Activated CD8-positive, alpha-beta memory T cell treated with anti-CD3 and anti-CD28 coated beads for 1 hour (primary cell): ENCODE measurements around the gene ICOSLG.
"Not testable (repeated sequence)": the region's sequence is repeated elsewhere in the genome, so short reads cannot be mapped to it uniquely, and the experiment has no call there.

Source experiments
- DNase-seq, 2 donors: peaks; one replicate each; pipeline ENCODE4 v3.0.0-alpha.2; 2020; ENCODE audit warnings: low read depth in 1 of 2; ENCODE audit errors: extremely low read depth in 1 of 2

The ICOSLG gene

DNA sequence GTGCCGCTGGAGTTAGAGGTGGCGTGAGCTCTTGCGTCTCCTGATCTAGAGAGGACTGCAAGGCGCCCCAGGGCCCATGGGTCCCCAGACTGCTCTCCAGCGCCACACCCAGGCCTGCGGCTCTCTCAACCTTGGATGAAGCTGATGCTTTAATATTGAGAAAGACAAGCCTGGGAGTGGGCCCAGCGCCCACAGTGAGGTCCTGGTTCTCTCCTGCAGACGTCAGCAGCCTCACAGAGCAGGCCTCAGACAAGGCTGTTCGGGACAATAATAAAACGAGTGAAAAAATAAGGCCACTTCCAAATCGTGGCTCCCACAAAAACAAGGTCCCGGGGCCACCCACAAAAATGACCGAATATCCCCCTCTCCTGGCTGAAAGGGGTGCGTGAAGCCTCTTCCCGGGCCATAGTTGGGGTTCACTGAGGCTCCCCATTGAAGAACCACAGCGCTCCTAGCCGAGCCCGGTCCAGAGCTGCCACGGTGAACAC is 27.0 kb upstream of the ICOSLG start:
- no peak for DNase-seq

DNA sequence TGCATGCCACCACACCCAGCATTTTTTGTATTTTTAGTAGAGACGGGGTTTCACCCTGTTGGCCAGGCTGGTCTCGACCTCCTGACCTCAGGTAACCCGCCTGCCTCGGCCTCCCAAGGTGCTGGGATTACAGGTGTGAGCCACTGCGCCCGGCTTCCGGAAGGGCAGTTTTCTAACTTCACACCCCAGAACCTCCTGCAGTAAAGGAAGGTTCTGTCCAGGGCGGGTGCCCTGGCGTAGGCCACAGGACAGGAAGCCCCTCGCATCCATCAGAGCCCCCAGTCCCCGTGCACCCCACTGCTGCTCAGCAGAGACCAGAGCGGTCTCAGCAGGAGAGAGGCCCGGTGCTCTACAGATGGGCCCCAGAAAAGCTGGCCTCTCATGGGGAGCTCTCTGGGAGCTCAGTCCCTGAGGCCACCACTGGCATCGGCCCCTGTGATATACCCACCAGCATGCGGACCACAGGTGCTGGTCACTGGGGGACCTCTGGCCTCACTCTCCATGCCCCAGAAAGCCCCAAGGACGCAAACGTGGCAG is 25.1 kb upstream of the ICOSLG start:
- no peak for DNase-seq

DNA sequence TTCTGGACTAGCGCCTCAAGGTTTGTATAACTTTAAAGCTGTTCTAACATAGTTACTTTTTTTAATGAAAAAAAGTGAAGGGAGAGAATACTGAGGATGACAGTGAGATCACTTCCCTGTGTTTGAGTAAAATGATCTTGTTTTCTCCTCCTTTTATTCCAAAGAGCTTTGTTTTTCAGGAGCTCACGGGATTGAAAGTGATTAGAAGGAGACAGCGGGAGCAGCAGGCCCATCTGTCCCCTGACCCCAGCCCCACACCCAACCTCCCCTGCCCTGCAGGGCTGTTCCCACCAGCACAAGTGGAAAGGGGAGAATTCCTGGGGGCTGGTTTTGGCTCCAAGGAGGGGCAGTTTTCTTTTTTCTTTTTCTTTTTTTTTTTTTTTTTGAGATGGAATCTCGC is 23.0 kb upstream of the ICOSLG start:
- DNase-seq: no peak

DNA sequence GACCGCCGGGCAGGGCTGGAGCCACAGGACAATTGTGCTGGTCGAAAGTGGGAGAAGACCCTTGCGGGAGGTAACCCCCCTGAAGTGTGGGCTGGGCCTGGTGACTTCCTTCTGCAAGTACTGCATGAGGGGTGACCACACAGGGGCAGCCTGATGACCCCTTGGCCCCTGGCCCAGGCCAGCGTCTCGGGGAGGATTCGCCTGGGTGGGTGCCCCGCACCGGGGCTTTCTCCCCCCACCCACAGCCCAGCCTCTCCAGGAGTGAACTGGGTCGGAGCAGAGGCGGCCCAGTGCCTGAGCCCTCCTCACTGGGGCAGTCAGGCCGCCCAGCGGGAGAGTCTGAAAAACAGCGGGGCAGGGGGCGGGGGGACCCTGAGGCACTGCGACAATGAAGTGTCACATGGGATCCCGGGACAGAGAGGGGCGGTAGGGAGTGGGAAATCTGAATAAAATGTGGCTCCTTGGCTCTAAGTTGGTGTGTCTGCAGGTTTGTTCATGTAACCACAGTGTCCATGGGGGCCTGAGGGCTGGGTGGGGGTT is 22.5 kb upstream of the ICOSLG start:
- DNase-seq: no peak

DNA sequence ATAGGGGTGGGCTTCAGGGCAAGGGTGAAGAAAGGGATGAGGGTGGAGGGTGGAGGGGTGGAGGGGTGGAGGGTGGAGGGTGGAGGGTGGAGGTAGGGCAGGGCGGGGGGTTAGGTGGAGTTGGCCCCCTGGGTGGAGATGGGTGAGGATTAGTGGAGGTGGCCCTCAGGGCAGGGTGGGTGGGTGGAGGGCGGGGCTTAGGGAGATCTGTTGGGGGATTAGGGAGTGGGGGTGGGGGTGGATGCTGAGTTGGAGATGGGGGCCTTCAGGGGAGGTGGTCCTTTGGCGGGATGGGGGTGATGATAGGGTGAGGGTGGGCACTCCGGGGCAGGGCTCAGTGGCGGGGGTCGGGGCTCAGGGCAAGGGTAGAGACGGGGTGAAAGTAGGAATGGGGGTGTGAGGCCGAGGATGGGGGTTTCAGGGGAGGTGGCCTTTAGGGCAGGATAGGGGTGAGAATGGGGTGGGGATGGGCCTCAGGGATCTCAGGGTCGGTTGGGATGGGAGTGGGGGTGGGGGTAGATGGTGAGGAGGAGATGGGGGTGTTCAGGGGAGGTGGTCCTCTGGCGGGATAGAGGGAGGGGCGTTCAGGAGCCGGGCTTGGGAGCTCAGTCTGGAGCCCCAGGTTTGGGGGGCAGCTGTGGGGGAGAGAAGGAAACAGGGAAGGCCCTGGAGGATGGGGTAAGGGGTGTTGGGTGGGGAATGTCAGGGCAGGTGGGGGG is 21.8 kb upstream of the ICOSLG start:
- no peak for DNase-seq

DNA sequence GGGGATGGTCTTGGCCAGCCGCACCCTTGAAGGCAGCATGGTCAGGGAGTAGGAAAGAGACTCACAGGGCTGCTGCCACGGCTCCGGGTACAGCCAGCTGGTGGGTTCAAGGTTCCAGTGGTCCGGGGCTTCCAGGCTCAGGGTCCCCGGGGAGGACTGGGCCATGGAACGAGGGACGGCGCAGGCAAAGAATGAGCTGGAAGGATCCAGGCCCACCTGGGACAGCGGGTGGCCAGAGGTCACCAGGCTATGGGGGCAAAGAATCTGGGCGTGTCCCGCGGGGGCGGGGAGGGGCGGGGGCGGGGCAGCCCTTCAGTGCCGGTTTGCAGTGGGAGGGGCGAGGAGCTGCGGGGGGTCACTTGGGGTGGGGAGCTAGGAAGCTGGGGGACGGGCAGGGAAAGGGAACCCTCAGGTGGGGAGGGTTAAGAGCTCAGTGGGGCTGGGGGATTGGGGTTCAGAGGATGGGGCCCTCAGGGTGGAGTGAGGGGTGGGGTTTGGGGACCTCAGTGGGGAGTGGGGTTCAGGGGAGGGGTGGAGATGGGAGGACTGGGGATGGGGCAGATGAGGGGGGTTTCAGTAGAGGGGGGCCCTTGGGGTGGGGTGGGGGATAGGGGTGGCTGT is 21.0 kb upstream of the ICOSLG start, which contains the start of gene DNMT3L:
Gene DNMT3L (minus strand): TSS at position 223 of the 621 bp plus-strand sequence. CDS start 638 bp downstream, outside the sequence.
- DNase-seq: no peak

DNA sequence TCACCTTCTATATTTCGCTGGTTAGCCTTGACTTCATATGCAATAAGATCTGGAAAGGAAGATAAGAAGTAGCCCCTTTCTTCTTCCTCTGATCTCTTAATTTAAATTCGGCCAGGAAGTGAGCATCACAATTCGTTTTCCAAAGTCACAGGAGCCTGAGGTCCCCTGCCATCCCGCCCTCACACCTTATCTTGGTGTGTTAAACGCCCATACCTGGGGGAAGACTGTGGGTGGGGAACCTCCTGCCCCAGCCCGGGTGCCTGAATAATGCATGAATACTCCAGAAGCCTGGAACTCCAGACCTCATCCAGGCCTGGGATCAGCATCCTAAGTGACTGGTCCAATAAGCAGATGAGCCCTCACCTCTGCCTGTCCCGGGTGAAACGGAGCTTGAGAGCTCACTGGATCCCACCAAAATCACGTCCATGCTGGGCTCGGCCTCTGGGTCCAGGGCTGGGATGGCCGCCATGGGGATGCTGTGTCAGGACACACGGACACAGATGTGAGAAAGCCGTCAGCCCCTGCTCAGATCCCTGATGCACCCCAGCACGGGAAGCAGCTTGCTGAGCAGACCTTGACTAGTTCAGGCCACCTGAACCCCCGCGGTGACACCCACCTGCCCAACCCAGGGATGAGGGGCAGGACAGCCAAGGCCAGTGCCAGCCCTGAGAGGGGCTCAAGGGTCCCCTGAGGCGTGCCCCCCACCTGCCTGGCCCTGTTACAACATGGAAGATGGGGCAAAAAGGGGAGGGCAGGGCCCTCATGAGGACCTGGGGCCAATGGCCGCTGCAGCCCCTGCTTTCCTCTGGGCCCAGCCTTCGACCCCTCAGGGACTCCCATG is 20.3 kb upstream of the ICOSLG start:
- DNase-seq: no peak

DNA sequence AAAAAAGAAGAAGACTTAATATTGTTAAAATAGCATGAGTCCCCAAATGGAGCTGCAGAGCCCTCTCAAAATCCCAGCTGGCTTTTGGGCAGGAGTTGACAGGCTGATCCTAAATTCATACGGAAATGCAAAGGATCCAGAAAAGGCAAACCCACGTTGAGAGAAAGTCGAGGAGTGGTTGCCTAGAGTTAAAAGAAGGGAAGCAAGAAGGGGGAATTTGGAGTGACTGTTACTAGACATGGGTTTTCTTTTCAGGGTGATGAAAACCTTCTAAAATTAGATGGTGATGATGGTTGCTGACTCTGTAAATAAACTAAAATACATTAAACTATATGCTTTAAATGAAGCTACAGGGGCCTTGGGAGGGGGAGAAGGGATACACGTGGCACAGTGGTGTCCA is 19.3 kb upstream of the ICOSLG start:
- no peak for DNase-seq

DNA sequence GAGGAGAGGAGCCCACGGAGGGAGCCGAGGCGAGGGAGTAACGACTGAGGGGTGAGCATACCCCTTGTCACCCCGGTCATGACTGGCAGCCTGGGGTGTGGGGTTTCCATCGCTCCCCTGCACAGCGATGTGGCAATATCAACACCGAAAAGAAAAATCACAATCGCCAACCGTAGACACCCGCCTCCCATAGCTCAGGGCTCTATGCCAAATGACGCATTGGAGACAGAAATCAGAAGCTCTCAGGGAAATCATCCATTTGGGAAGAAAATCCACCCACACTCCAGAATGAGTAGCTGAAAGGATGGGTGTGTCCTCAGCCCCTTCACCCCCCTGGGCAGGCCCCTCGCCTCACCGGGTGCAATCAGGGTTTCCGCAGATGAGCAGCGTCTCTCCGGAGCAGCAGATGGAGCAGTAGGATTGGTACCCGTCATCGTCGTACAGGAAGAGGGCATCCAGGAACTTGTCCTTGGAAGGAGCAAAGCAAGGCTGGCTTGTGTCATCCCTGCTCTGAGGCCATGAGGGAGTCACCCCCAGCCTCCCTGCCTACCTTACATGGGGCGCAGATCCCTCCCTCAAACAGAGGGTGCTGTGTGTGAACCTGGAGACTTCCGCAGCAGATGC is 18.5 kb upstream of the ICOSLG start:
- DNase-seq: no peak

DNA sequence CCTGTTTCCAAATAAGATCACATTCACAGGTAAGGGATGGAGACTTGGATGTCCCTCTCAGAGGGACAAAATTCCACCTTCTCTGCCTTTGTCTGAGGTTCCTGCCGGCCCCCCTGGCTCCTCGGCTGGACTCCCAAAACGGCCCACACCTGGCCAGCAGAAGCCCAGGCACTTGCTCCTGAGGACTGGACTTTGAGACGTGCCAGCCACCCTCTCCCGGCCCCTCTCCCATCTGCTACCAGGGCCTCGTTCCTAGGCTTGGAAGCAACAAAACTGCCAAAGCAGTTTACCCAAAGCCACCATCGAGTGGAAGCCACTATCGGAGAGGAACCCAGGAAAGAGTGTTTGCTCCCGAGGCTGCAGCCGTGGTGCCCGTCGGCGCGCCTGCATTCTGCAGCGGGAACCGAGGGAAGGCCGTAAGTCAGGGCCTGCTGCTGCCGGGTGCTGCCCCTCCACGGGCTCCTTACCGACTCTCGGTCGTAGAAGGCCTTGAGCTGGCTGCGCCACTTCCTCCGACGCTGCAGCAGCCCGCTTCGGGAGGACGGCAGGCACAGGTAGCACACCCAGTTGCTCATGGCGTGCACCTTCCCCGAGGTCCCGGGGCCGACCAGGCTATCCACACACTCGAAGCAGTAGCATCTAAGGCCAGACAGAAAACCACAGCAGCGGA is 17.4 kb upstream of the ICOSLG start:
- DNase-seq: no peak

DNA sequence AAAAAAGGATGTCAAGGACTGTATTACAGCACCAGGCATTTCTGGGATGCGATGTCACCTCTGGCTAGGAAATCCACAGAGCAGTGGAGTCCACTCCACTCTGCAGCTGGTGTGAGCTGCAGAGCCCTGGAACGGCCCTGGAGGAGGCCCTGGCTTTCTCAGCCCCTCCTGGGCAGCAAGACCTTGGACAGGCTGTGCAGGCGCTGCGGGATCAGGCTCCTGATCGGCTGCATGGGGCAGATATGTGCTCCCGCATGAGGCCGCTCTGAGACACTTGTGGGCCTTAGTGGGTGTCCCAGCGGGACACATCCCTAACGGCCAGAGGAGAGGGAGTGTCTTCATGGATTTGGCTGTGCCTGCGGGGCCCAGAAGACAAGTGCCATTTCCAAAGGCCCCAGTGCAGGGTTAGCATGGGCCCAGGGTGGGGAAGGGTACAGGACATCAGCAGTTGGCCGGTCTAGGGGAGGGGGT is 14.8 kb upstream of the ICOSLG start:
- no peak for DNase-seq

DNA sequence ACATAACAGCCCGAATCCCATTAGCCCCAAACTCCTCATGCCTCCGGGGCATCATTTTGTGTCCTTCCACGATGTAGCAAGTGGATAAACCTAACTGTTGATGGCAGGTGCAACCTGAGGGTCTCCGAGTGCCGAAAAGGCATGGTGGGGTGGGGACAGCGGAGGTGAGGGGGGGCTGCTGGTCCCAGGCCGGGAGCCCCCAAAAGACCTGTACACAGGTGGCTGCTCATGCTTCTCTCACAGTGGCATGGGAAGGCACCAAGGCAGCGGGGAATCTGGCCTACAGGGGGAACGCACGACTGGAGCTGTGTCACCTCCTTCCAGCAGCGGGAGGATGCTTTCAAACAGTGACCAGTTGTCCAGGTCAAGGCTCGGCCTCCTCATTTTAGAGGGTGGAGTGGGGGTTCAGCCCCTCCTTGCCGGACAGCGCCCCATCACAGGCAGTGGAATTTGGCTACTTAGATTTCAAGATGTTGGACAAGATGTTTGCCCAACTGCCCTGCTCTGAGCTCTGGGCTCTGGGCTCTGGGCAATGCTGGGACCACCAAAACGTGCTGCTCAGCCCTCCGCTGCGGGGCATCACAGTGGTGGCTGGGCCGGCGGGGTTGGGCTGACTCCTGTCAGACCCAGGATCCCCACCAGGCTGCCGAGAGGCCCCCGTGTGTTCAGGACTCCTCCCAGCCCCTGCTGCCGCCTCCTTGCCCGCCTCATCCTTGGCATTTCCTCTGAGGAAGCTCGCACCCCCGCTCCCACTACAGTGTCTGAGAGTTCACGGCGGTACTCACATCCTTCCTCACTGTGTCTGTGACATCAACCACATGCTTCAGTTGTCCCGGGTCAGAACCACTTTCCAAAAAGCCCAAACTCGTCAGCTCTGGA is 13.3 kb upstream of the ICOSLG start:
- no peak for DNase-seq

DNA sequence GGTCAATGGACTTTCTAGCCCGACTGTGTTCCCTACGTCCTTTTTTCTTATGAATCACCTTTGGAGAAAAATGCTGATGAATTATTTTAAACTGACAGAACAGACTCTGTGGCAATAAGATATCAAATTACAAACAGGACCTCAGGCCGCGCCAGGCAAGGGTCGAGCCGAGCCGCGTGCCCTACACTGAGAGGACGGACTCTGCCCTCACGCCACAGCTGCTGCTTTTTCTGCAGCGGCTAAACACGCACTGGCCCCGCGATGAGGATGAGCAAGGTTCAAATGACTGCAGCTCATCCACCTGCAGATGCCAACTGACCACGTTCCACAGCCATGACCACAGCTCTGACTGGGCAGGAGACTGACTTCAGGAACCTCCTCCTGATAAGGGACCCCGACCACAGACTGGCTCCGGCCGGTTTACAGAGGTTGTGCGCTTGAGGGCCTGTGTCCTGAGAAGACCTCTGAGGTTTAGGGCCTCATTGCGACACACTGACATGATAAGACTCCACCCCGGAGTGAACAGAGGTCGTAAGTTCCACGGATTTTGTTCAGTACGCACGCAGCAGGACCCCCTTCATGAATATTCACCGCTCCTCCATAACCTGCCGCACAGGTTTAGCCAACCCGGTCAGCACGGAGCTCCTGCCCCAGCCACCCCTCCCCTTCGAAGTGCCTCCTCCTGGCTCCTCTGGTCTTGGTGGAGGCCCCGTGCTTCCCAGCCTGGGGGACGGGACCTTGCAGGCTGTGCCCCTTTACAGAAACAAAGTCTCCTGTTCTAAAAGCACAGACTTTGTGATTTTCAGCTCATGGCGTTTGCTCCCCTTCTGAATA is 8.7 kb upstream of the ICOSLG start:
- not testable (repeated sequence) for DNase-seq

DNA sequence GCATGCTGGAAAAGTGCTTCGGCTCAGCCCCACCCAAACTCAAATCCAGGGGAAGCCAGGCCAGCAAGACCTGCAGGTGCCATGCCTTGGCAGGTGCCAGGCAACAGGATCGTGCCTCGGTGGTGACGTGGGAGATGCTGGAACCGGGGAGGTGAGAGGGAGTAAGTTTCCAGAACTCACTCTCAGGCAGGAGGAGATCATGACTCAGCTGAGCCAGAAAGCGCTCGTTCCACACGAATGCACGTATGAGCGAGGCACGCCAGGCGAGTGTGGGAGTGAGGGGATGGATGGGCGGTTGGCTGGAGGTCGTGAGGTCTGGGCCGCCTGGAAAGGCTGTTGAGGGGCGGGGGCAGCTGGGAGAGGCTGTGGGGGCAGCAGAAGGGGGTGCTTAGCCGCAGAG is 7.2 kb upstream of the ICOSLG start:
- not testable (repeated sequence) for DNase-seq

DNA sequence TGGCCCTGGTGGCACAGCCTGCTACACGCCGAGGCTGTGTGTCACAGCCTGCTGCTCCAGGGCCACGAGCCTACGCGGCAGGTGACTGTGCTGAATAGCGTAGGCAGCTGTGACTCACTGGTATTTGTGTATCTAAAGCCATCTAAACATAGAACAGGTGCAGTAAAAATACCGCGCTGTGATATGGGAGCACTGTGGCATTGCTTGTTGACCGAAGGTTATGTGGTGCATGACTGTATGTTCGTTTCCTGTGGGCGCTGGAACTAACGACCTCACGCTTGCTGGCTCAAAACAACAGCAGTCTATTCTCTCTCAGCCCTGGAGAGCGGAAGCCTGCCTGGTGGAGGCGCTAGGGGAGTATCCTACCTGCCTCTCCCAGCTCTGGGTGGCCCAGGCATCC is 3.2 kb upstream of the ICOSLG start:
- not testable (repeated sequence) for DNase-seq

DNA sequence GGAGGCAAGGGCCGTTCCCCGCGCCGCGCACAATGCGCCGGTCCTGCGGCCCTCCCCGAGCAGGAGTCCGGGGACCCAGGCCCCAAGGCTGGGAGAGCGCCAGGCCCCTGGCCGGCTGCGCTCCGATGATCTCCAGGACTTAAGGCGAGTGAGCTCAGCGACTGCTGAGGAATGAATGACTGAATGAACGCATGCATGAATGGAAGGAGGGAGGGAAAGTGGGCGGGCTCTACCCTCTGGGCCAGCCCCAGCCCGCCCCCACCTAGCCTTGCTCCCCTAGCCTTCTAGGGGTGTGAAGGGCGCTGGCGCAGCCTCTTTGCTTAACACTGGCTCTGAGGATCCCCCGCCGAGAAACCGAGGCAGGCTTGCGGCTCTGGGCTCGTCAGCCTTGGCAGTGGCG is 538 bp upstream of the ICOSLG start:
- DNase-seq: not testable (repeated sequence)

DNA sequence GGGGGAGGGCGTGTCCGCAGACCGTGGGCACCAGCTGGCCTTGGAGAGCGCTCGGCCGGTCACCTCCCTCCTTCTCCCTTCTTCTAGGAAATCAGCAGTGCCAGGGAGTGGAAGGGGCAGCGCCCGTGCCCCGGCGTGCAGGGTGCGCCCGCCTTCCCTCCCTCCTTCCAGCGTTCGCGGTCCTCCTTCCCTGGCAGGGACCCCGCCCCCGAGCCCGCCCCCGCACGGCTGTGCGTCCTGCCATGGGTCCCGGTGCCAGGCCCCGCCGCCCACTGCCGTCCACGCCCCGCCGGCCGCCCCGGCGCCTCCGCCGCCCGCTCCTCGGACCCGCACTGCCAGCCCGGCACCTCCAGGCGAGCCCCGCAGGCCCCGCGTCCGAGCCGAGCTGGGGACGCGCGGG is 390 bp downstream of the ICOSLG start:
- DNase-seq: not testable (repeated sequence)

DNA sequence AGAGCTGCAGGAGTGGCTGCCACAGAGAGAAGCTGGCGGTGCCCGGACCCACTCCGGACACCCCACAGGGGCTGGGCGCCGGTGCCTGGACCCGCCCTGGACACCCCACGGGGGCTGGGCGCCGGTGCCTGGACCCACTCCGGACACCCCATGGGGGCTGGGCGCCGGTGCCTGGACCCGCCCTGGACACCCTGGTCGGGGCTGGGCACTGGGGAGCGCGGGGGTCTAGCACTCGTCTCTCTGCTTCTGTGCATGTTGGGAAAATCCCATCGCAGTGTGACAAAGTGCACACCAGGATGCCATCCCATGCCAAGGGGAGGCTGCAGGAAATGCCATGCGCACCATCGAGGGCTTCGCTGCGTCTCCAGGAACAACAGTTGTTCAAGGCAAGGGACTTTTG is 11.2 kb downstream of the ICOSLG start:
- not testable (repeated sequence) for DNase-seq
